LNCAP (cell line): ENCODE measurements around the gene IQSEC3.

Experiments used
- CTCF ChIP-seq: fragments of 450-650 bp; IDR thresholded peaks from 2 replicates; pipeline ENCODE4 v1.5.1; 2017; ENCODE audit warnings: mild to moderate bottlenecking

The IQSEC3 gene

GRCh38 chr12:210277-211141, 143.9 kb downstream of the IQSEC3 start:
- TF ChIP-seq CTCF, result no peak

DNA sequence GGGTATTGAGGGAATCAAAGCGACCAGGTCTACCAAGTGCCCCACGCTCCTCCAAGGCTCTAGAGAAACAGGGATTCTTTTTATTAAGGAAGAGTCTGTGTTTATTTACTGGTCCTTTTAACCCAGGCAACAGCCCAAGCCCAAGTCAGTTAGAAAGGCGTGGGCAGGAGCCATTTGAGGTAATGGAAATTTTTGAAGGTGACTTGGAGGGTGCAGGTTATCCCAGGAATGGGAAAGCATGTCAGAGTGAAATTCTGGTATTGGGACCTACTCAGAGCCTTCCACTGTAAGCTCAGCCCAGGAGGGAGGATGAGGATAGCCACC, 144.5 kb downstream of the IQSEC3 start:
- TF ChIP-seq CTCF, result no peak

- no peak for TF ChIP-seq CTCF
Observed at GRCh38 chr12:211639-212414, 145.3 kb downstream of the IQSEC3 start.

- no peak for TF ChIP-seq CTCF
Observed at GRCh38 chr12:212415-212714, 145.8 kb downstream of the IQSEC3 start.

DNA sequence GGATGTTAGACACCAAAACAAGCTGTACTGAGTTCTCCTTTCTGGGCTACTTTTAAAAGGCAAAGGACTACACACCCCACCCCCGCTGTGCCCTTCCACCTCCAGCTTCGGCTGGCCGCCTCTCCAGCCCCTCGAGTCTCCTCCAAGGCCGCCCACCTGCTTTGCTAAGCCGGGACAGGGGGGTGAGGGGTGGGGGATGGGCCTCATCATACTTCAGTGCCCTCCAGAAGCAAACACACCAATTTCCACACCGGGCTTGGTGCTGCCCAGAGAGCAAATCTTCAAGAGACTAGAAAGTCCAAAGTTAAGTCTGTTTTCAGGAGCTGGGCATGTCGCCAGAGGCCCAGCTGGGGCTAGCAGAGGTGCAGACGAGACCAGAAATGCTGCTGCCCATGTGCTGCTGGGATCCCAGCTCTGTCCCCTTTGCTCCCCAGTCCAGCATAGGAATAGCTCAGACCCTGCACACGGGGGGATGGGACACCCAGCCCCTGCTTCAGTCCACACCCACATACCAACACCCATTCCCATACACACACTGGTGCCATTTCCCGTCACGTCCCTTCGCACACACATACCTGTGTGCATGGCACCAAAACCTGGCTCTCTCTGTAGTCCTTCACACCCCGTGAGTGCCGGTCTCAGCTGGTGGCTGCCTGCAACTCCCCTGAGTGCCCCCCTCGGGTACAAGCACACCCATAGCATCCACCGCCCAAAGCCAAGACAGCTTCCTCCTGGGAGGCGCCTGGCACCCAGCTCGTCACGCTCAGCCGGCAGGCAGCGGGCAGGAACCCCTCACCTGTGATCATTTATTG, 146.4 kb downstream of the IQSEC3 start:
- no peak for TF ChIP-seq CTCF

GRCh38 chr12:213527-213932, 147.0 kb downstream of the IQSEC3 start:
- no peak for TF ChIP-seq CTCF

- no peak for TF ChIP-seq CTCF
Observed at GRCh38 chr12:214003-214741, 147.6 kb downstream of the IQSEC3 start, which contains the start of gene SLC6A12. Gene SLC6A12, minus strand, starts transcription at chr12:214157. Its CDS starts 4,171 bp downstream, at chr12:209986.
